GM23338 (cell line): Measurements from ENCODE around the gene LANCL1. TPM values are rescaled to one million over a fixed set of nuclear protein-coding genes. Genes with fewer than 3 reads are reported as not detected.

Experiments
- ATAC-seq: fragments of 200-7000 bp; cut with Tn5 transposase; 3 replicates; pipeline ENCODE4 v1.9.1; 2020
- DNase-seq: peaks from one replicate; pipeline ENCODE4 v3.0.0-alpha.2; 2015; ENCODE audit warnings: low spot score
- H2AFZ ChIP-seq: fragments of 200-600 bp; sonication (generic); 2 replicates; pipeline ENCODE4 v1.8.0; 2016; ENCODE audit warnings: antibody characterized with exemption, mild to moderate bottlenecking, moderate library complexity
- H3F3A ChIP-seq: fragments of 200-600 bp; sonication (generic); replicated peaks from 2 replicates; pipeline ENCODE4 v1.8.0; 2017; ENCODE audit warnings: antibody characterized with exemption, mixed run types, low read depth
- H3K27ac ChIP-seq: fragments of 200-600 bp; sonication (generic); 2 replicates; pipeline ENCODE4 v1.6.1; 2016; ENCODE audit warnings: low read depth
- H3K27me3 ChIP-seq: fragments of 200-600 bp; sonication (generic); 2 replicates; pipeline ENCODE4 v1.8.0; 2016; ENCODE audit warnings: mild to moderate bottlenecking, mixed run types, moderate library complexity; ENCODE audit not compliant: insufficient read depth
- H3K36me3 ChIP-seq: fragments of 200-600 bp; sonication (generic); 2 replicates; pipeline ENCODE4 v1.8.0; 2016; ENCODE audit warnings: mild to moderate bottlenecking; ENCODE audit not compliant: insufficient read depth
- H3K4me1 ChIP-seq: fragments of 200-600 bp; sonication (generic); 2 replicates; pipeline ENCODE4 v1.8.0; 2016; ENCODE audit warnings: mild to moderate bottlenecking, moderate library complexity; ENCODE audit not compliant: insufficient read depth
- H3K4me2 ChIP-seq: fragments of 200-600 bp; sonication (generic); 2 replicates; pipeline ENCODE4 v1.7.1; 2017; ENCODE audit warnings: mixed run types
- H3K4me3 ChIP-seq: fragments of 200-600 bp; sonication (generic); 2 replicates; pipeline ENCODE4 v1.6.1; 2016; ENCODE audit warnings: mixed run types
- H3K79me2 ChIP-seq: fragments of 200-600 bp; sonication (generic); replicated peaks from 2 replicates; pipeline ENCODE4 v1.8.0; 2017; ENCODE audit warnings: mild to moderate bottlenecking; ENCODE audit not compliant: insufficient read depth
- H3K9me2 ChIP-seq: fragments of 200-600 bp; sonication (generic); 2 replicates; pipeline ENCODE4 v1.8.0; 2017; ENCODE audit not compliant: insufficient read depth
- H4K20me1 ChIP-seq: fragments of 200-600 bp; sonication (generic); replicated peaks from 2 replicates; pipeline ENCODE4 v1.8.0; 2017; ENCODE audit warnings: mild to moderate bottlenecking; ENCODE audit not compliant: insufficient read depth
- H3K27ac Mint-ChIP-seq: 2 replicates; pipeline ENCODE4 v1.8.0; 2020; ENCODE audit warnings: inconsistent platforms, mild to moderate bottlenecking, moderate library complexity, mixed read lengths
- H3K27me3 Mint-ChIP-seq: 3 replicates; pipeline ENCODE4 v1.8.0; 2022; ENCODE audit warnings: low read depth, mild to moderate bottlenecking, moderate library complexity, mixed read lengths, inconsistent platforms; ENCODE audit not compliant: insufficient read depth, poor library complexity
- H3K36me3 Mint-ChIP-seq: 3 replicates; pipeline ENCODE4 v1.8.0; 2021; ENCODE audit warnings: low read depth, mild to moderate bottlenecking, inconsistent platforms, moderate library complexity, mixed read lengths
- H3K4me1 Mint-ChIP-seq: 3 replicates; pipeline ENCODE4 v1.8.0; 2020; ENCODE audit warnings: mild to moderate bottlenecking, inconsistent platforms, mixed read lengths
- H3K4me3 Mint-ChIP-seq: 3 replicates; pipeline ENCODE4 v1.8.0; 2021; ENCODE audit warnings: moderate library complexity, mild to moderate bottlenecking, inconsistent platforms, mixed read lengths
- H3K9me3 Mint-ChIP-seq: 3 replicates; pipeline ENCODE4 v1.8.0; 2020; ENCODE audit warnings: moderate library complexity, mild to moderate bottlenecking, inconsistent platforms, mixed read lengths
- CREB1 ChIP-seq: fragments of 250-450 bp; sonication (Bioruptor Pico); IDR thresholded peaks from 2 replicates; pipeline ENCODE4 v1.5.0; 2020; ENCODE audit warnings: low read depth, mild to moderate bottlenecking, moderate library complexity
- CTCF ChIP-seq, 2 experiments: fragments of 200-600 bp in 1 of 2; sonication (generic) in 1 of 2; conservative IDR thresholded peaks; 2 replicates each; pipeline versions ENCODE4 v1.5.1 to v1.6.1; 2016 to 2017; ENCODE audit warnings: antibody characterized with exemption in 2 of 2, low read depth in 2 of 2, mild to moderate bottlenecking in 2 of 2, moderate library complexity in 1 of 2
- ETS1 ChIP-seq: IDR thresholded peaks from 2 replicates; pipeline ENCODE4 v1.6.1; 2016; ENCODE audit warnings: antibody characterized with exemption
- EZH2 ChIP-seq: fragments of 200-600 bp; sonication (generic); IDR thresholded peaks from one replicate; pipeline ENCODE4 v1.8.0; 2017; ENCODE audit warnings: antibody characterized with exemption, mild to moderate bottlenecking, low read depth; ENCODE audit not compliant: unreplicated experiment
- EZH2phosphoT487 ChIP-seq: fragments of 200-600 bp; sonication (generic); IDR thresholded peaks from one replicate; pipeline ENCODE4 v1.8.1; 2018; ENCODE audit warnings: antibody characterized with exemption; ENCODE audit not compliant: unreplicated experiment
- JUNB ChIP-seq: IDR thresholded peaks from one replicate; pipeline ENCODE4 v1.6.1; 2016; ENCODE audit warnings: antibody characterized with exemption; ENCODE audit not compliant: unreplicated experiment
- NANOG ChIP-seq: IDR thresholded peaks from 2 replicates; pipeline ENCODE4 v1.6.1; 2016; ENCODE audit warnings: antibody characterized with exemption, borderline replicate concordance
- POLR2AphosphoS5 ChIP-seq: IDR thresholded peaks from 2 replicates; pipeline ENCODE4 v1.6.1; 2016; ENCODE audit warnings: antibody characterized with exemption, low read depth
- STAT1 ChIP-seq: IDR thresholded peaks from one replicate; pipeline ENCODE4 v1.6.1; 2016; ENCODE audit warnings: antibody characterized with exemption; ENCODE audit not compliant: unreplicated experiment
- ZNF114 ChIP-seq: fragments of 250-450 bp; sonication (Bioruptor Pico); IDR thresholded peaks from 2 replicates; pipeline ENCODE4 v1.5.0; 2020; ENCODE audit warnings: mild to moderate bottlenecking, moderate library complexity
- ZNF331 ChIP-seq: fragments of 250-450 bp; sonication (Bioruptor Pico); IDR thresholded peaks from 2 replicates; pipeline ENCODE4 v1.5.0; 2020; ENCODE audit warnings: low read depth, mild to moderate bottlenecking, moderate library complexity
- ZNF462 ChIP-seq: fragments of 250-450 bp; sonication (Bioruptor Pico); IDR thresholded peaks from 2 replicates; pipeline ENCODE4 v1.5.0; 2020; ENCODE audit warnings: mild to moderate bottlenecking, moderate library complexity
- polyA plus RNA-seq: library from polyadenylated mRNA; unstranded; fragments of >200 nt; fragmentation: Nextera tagmentation; extraction: Ambion mirVana; gene quantifications from 2 replicates; pipeline ENCODE4 v1.2.1, GENCODE V29; 2016
- total RNA-seq: library from RNA; depleted of rRNA; stranded (reverse); fragments of >200 nt; shearing (Covaris generic); gene quantifications from 2 replicates; pipeline ENCODE4 v1.2.3, GENCODE V29; 2014

The LANCL1 gene
- total and polyA plus RNA-seq, 2 experiments from 2014 or later: 13.4 to 36.8 TPM

GRCh38 chr2:210442457-210442856 is 34.1 kb downstream of the LANCL1 start (continued):
- no peak for TF ChIP-seq CTCF (conservative IDR thresholded peaks at IDR 0.05; ENCODE audit: low read depth in 2 of 2)

GRCh38 chr2:210440206-210440605 is 36.4 kb downstream of the LANCL1 start:
- H3K27me3 ChIP-seq: no peaks in the 10 kb centered on the region
- peaks cover 14% of the 10 kb centered on the region; the same call in 1 of the 2 replicates for H3K4me1 ChIP-seq
- ATAC-seq (no peak), DNase-seq (no peak)
- H4K20me1 ChIP-seq: no peaks in the 10 kb centered on the region
- H3K27ac Mint-ChIP-seq: no peak overlapping the region
- TF ChIP-seq ETS1 (no peak), EZH2 (no peak)
- H2AFZ ChIP-seq: no peak overlapping the region
- no peak overlapping the region for H3K4me3 ChIP-seq
- H3K27ac ChIP-seq: no peak overlapping the region
- no peak overlapping the region for H3K4me3 Mint-ChIP-seq
- no peaks in the 10 kb centered on the region for H3K9me2 ChIP-seq
- peaks cover 26% of the 10 kb centered on the region for H3K36me3 Mint-ChIP-seq
- H3K36me3 ChIP-seq: peaks cover 7% of the 10 kb centered on the region; the same call in 1 of the 2 replicates
- H3K27me3 Mint-ChIP-seq: no peaks in the 10 kb centered on the region
- no peak overlapping the region for H3K4me2 ChIP-seq
- H3K79me2 ChIP-seq: no peaks in the 10 kb centered on the region
- no peaks in the 10 kb centered on the region for H3F3A ChIP-seq
- peaks cover 22% of the 10 kb centered on the region for H3K4me1 Mint-ChIP-seq
- H3K9me3 Mint-ChIP-seq: no peaks in the 10 kb centered on the region; the same call in 2 of the 3 replicates

GRCh38 chr2:210435439-210435838 is 41.1 kb downstream of the LANCL1 start:
- peaks cover 6% of the 10 kb centered on the region; the same call in 2 of the 3 replicates for H3K4me1 Mint-ChIP-seq
- H3K36me3 Mint-ChIP-seq: peaks cover 44% of the 10 kb centered on the region
- Histone ChIP-seq H3K27me3 (no peaks in the 10 kb centered on the region), H2AFZ (no peak overlapping the region), H3K27ac (no peak overlapping the region), H3K4me2 (no peak overlapping the region), H3K36me3 (peaks cover 7% of the 10 kb centered on the region; the same call in 1 of the 2 replicates), H3K79me2 (no peaks in the 10 kb centered on the region), H3K4me1 (no peaks in the 10 kb centered on the region), H3K4me3 (no peak overlapping the region), H3K9me2 (no peaks in the 10 kb centered on the region), H3F3A (no peaks in the 10 kb centered on the region), H4K20me1 (no peaks in the 10 kb centered on the region)
- no peak overlapping the region for H3K27ac Mint-ChIP-seq
- no peak for DNase-seq
- no peak overlapping the region for H3K4me3 Mint-ChIP-seq
- no peak for ATAC-seq
- no peaks in the 10 kb centered on the region; the same call in 2 of the 3 replicates for H3K9me3 Mint-ChIP-seq
- H3K27me3 Mint-ChIP-seq: peaks cover 3% of the 10 kb centered on the region
- TF ChIP-seq ZNF114 (no peak), CREB1 (no peak), JUNB (no peak), POLR2AphosphoS5 (no peak), ZNF462 (CRISPR knock-in tag) (no peak), ZNF331 (CRISPR knock-in tag) (no peak), STAT1 (no peak), NANOG (no peak), EZH2phosphoT487 (no peak), EZH2 (no peak)
